ENCODE measurements around the gene ICA1. TPM values are rescaled to one million over a fixed set of nuclear protein-coding genes. Genes with fewer than 3 reads are reported as not detected.

Gene ICA1
- total RNA-seq, 1 donor from 2014 or later, result 25.5 TPM

- Histone ChIP-seq H3K9me3 (no peaks in the 10 kb centered on the region), H3K27me3 (no peaks in the 10 kb centered on the region), H3K4me3 (no peak overlapping the region), H3K4me1 (no peaks in the 10 kb centered on the region), H3K36me3 (no peaks in the 10 kb centered on the region), H3K27ac (no peak overlapping the region)
- DNase-seq (ENCODE audit: extremely low spot score in 2 of 2), result no peak
- intact Hi-C loops (cut with DNase I), result no loop called here
- TF ChIP-seq POLR2AphosphoS5 (IDR thresholded peaks at IDR 0.05; ENCODE audit: insufficient read depth in 1 of 2, low read depth in 1 of 2) (no peak), CTCF (IDR thresholded peaks at IDR 0.05) (no peak), POLR2A (IDR thresholded peaks at IDR 0.05) (no peak)
Observed at GRCh38 chr7:8121243-8121642, 140.7 kb downstream of the ICA1 start.

- H3K9me3 ChIP-seq, result no peaks in the 10 kb centered on the region
- DNase-seq (ENCODE audit: extremely low spot score in 2 of 2), result no peak
- no peak overlapping the region for H3K27ac ChIP-seq
- intact Hi-C loops (cut with DNase I), result no loop called here
- H3K4me1 ChIP-seq, result no peaks in the 10 kb centered on the region
- no peaks in the 10 kb centered on the region for H3K27me3 ChIP-seq
- TF ChIP-seq POLR2AphosphoS5 (IDR thresholded peaks at IDR 0.05; ENCODE audit: insufficient read depth in 1 of 2, low read depth in 1 of 2), result no peak
- TF ChIP-seq POLR2A (IDR thresholded peaks at IDR 0.05), result no peak
- no peak for TF ChIP-seq CTCF (IDR thresholded peaks at IDR 0.05)
- H3K4me3 ChIP-seq, result no peak overlapping the region
- H3K36me3 ChIP-seq, result no peaks in the 10 kb centered on the region
Observed at GRCh38 chr7:8120390-8121058, 141.4 kb downstream of the ICA1 start.

GRCh38 chr7:8119262-8119661, 142.7 kb downstream of the ICA1 start:
- Histone ChIP-seq H3K27me3 (no peaks in the 10 kb centered on the region), H3K9me3 (no peaks in the 10 kb centered on the region), H3K27ac (no peak overlapping the region), H3K36me3 (no peaks in the 10 kb centered on the region), H3K4me3 (no peak overlapping the region), H3K4me1 (no peaks in the 10 kb centered on the region)
- DNase-seq (ENCODE audit: extremely low spot score in 2 of 2), result no peak
- no peak for TF ChIP-seq POLR2AphosphoS5 (IDR thresholded peaks at IDR 0.05; ENCODE audit: insufficient read depth in 1 of 2, low read depth in 1 of 2)
- TF ChIP-seq POLR2A (IDR thresholded peaks at IDR 0.05), result no peak
- TF ChIP-seq CTCF (IDR thresholded peaks at IDR 0.05), result no peak
- intact Hi-C loops (cut with DNase I), result no loop called here

GRCh38 chr7:8117195-8117594, 144.8 kb downstream of the ICA1 start:
- no peaks in the 10 kb centered on the region for H3K4me1 ChIP-seq
- H3K27ac ChIP-seq, result no peak overlapping the region
- H3K36me3 ChIP-seq, result no peaks in the 10 kb centered on the region
- TF ChIP-seq POLR2AphosphoS5 (IDR thresholded peaks at IDR 0.05; ENCODE audit: insufficient read depth in 1 of 2, low read depth in 1 of 2) (no peak), POLR2A (IDR thresholded peaks at IDR 0.05) (no peak), CTCF (IDR thresholded peaks at IDR 0.05) (no peak)
- no peak for DNase-seq (ENCODE audit: extremely low spot score in 2 of 2)
- intact Hi-C loops (cut with DNase I), result no loop called here
- no peaks in the 10 kb centered on the region for H3K9me3 ChIP-seq
- H3K27me3 ChIP-seq, result no peaks in the 10 kb centered on the region
- H3K4me3 ChIP-seq, result no peak overlapping the region

GRCh38 chr7:8115547-8116402, 146.2 kb downstream of the ICA1 start:
- Histone ChIP-seq H3K36me3 (no peaks in the 10 kb centered on the region), H3K9me3 (no peaks in the 10 kb centered on the region), H3K27ac (no peak overlapping the region), H3K27me3 (no peaks in the 10 kb centered on the region), H3K4me1 (no peaks in the 10 kb centered on the region), H3K4me3 (no peak overlapping the region)
- TF ChIP-seq CTCF (IDR thresholded peaks at IDR 0.05) (no peak), POLR2A (IDR thresholded peaks at IDR 0.05) (no peak), POLR2AphosphoS5 (IDR thresholded peaks at IDR 0.05; ENCODE audit: insufficient read depth in 1 of 2, low read depth in 1 of 2) (no peak)
- intact Hi-C loops (cut with DNase I), result no loop called here
- no peak for DNase-seq (ENCODE audit: extremely low spot score in 2 of 2)
